GM18519 (cell line): ENCODE measurements around the gene CABLES1.

Source experiments
- ATAC-seq: cut with Tn5 transposase; IDR thresholded peaks from one replicate; pipeline ENCODE4 v1.9.1; 2021; ENCODE audit warnings: mild to moderate bottlenecking, moderate library complexity; ENCODE audit not compliant: unreplicated experiment, low FRiP score

The CABLES1 gene

DNA sequence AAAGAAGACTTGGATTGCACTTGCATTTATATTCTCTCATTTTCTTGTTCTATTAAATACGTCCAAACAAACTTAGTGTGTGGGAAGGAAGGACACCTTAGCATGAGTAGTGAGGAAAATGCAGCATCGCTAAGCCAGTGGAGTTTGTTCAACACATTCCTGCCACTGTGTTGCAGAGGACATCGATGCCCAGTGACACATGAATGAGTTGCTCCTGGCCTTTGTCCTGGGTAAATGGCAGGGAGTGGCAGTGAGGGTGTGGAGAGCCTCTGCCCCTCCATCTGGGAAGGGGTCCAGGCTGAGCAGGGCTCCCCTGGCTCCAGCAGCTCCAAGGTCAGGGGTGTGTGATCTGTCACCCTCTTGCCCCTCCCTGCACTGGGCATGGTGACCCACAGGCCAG, 75.9 kb downstream of the CABLES1 start:
- no peak for ATAC-seq

DNA sequence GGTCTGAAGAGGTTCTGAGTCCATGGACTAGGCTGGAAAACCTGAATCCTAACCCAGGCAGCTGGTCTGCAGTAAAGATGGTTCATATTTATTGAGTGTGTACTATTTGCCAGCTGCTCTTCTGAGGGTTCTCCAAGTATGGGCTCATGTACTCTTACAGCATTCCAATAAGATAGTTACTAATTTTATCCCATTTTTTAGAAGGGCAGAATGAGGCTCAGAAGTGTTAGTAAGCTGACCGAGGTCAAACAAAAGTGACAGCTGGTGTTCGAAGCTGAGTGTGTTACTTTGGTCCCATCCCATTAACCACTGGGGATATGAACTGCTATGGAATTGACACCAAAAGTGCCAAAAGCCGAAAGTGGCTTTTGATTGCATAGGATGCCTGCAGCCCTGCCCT, 76.9 kb downstream of the CABLES1 start:
- ATAC-seq: no peak

DNA sequence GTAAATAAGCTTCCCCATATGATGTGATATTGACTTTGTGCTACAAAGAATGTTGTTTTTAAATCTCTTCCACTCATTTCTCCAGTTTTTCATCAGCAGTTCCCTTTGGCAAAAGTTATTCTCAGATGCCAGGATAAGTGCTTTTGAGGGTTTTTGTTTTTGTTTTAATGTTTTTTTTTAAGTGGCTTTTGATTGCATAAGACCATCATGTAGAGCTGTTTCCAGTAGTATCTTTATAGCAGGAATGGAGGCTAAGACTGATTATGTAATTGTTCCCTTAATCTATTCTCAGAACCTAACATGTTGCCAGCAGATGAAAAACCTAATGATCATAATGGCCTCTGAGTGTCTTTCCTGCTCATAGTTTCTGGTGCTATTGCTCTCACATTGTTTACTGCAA, 77.9 kb downstream of the CABLES1 start:
- no peak for ATAC-seq

DNA sequence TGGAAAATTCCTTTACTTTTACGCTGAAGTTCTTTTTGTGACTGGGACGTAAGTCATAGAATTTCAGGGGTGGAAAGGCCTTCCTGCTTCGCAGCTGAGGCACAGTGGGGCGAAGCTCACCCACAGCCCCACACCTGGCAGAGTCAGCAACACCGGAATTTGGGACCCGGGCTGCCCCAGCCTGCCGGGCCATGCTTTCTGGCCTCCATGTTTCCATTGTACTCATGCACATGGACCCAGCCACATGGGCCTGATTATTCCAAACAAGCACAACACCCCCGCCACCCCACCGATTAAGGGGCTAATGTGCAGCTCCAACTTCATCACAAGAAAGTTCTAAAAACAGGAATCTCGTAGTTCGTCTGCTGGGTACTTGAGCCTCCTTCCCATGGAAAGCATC, 82.5 kb downstream of the CABLES1 start:
- ATAC-seq: no peak

DNA sequence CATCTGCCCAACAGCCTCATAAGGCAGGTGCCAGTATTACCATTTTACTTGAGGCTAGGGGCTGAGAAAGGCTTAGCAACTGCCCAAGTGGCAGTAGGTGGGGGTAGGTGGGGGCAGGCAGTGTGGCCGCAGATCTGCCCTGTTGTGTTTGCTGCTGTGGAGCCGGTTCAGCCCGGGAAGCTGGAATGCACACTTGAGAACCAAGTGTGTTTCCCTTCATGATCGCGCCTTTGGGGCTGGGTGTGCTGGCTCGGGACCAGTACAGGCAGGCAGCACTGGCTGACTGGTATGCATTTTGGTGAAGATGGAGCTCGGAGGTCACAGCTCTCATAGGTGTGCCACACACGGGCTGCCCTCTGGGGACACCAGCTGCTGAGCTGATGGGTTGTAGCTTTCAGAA, 85.1 kb downstream of the CABLES1 start:
- ATAC-seq: no peak

DNA sequence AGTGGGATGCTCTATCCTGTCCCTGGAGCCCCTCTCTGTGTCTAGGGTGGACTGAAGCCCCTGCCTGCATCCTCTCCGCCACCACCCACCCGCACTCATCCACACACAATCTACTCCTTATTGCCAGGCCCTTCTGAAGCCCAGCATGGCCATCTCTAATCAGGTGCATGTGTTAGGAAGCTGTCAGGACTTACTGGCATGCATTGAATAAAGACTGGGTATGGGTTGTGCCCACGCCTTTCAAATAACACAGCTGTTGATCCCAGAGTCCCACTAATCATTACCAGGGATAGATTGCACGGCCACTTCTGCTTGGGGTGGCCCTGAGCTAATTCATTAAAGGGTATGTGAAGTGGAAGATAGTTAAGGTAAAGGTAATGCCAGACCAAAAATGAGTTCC, 88.4 kb downstream of the CABLES1 start:
- ATAC-seq: no peak

DNA sequence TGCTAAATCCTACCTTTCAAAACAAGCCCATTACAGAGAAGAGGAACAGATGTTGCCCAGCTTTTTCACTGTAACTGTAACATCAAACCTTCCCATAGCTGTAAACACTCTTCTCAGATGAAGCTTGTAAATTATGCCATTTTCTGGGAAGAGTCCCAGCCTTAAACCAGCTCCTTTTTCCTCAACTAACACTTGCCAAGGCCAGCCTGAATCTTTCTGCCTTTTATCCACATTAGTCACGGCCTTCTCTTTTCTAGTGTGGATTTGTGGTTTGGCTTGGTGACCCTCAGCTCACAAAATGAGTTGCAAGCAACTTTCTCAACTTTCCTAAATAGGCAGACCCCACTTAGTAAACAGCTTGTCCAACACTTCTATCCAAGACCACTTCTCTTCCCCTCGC, 90.2 kb downstream of the CABLES1 start:
- ATAC-seq: no peak

DNA sequence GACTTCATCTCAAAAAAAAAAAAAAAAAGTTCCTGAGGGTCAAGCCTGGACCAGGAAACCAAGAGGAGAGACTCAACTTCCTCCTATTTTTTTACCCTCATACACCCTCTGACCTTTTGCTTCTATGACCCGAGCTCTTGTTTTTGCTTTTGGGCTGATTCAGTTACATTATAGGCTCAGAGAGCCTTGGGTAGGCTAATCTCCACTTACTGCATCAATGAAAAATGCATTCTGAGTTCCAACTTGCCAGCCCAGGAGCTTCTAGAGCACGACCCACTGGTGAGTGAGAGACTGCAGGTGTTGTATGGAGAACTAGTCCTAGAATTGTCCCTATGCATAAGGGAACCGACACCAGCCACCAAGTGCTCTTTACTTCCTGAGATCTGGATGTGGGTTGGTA, 91.1 kb downstream of the CABLES1 start:
- no peak for ATAC-seq

DNA sequence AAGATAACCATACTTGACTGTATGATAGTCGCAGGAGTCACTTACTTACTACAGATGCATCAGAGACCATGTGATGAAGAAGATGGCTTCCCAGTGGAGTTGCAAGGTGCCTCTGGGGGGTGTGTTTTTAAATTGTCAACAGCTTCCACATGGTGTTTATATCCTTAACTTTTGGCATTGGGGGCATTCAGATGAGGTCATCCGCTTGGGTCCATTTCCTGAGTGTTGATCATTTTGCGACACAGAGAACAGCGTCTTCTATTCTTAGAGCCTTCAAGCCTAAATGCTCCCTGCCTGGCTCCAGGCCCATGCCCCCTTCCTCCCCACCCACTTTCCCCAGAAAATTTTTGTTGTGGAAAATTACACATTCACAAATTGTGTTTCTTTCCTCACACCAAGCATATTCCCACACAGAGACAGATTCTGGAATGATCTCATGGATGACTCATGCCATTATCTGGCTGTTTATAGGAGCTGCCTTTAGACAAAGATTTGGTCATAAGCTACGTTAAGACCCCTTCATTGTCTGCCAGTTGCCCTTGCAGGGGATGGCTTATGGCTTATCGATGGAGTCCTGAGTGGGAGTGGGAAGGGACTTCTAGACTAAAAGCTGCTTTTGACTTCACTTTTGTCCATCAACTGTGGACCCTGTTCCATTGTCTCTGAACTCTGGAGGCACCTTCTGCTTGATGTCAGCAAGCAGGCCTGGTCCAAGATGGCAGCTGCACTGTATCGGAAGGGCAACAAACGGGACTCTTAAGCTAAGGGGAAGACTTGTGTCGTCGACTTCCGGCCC, 91.8 kb downstream of the CABLES1 start:
- no peak for ATAC-seq

DNA sequence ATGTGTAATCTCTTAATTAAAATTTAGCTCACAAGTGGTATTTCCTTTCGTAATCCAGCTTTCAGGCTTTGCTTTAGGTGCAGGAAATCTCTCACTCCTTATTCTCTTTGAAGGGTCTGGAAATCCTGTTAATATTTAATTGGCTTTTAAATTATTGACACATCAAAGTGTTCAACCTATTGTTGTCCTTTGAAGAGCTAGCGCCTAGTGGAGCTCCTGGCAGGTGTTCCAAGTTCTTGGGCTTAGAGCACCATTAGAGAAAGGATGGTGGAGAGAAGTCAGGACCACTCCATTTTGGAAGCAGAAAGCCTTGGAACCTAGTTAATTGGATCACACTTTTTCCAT, 92.4 kb downstream of the CABLES1 start:
- no peak for ATAC-seq

DNA sequence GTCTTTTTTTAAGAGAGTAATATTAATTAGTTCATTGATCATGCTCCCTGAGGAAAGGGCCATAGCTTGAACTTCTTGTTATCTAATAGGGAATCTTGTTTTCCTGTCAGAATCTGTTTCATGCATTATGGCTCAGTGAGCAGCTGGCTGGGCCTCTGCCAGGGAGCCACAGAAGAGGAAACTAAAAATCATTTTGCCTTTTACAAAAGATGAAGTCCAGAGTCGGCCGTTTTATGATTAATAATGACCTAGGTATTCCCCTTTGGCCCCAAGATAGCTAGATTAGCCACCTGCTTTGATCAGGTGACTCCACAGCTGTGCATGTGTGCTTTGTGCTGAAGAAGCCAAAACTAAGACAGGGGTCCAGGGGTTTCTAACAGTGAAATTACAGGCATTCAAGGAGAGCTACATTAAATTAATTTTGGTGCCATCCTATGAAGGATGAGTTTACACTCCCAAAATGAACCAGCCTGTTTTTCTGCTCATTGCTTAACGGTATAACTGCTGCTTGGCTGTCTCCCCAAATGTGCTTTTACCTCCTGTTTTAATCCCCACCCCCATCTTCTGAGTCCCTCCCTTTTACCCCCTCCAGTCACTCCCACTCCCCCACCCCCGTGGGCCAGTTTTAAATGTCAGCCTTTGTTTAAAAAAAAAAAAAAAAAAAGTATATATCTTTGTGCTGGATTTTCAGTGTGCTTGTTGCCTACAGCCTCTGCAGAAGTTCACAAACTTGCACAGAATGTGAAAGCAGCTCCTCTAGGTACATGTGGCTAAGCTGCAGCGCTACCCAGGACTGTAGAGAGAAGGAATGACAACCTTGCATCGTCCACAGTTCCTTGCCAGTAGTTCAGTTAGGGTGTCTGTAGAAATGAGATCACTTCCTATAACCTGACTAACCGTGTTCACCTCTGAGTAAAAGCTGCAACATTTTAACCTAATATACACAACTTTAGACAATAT, 93.1 kb downstream of the CABLES1 start:
- ATAC-seq: peak; percentile 36

DNA sequence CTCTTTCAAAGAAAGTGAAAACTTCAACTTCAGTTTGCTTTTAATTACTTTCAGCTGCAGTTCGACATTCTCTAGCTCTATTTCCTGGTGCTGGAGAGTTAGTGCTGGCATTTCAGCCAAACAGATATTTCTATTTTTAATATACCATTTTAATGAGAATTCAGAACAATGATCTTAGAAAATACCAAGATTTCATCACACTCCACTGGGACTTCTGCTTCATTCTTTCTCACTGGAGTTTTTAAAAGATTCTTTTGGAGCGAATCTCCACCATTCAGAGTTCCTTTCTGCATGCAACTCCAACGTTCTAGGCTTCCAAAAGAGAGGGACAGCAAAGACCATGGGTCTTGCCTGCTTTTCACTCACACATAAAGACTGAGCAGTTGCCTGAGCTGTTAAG, 94.2 kb downstream of the CABLES1 start:
- no peak for ATAC-seq

DNA sequence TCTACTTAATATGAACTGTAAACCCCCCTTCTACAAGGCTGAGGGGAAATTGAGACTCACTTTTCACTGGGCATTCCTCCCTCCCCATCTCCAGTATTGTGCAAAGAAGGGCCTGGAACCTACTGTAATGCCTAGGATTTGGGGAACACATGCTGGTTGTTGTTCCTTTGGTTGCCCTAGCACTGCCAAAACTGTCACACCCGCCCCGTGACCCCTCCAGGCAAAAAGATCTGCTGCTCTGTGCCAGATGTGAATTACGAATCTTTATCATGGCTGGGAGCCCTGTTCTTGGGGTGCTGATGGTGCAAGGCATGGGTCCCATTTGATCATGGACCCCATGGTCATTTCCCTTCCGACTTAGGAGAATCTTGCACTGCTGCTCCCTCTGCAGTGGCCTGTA, 95.4 kb downstream of the CABLES1 start:
- ATAC-seq: no peak

DNA sequence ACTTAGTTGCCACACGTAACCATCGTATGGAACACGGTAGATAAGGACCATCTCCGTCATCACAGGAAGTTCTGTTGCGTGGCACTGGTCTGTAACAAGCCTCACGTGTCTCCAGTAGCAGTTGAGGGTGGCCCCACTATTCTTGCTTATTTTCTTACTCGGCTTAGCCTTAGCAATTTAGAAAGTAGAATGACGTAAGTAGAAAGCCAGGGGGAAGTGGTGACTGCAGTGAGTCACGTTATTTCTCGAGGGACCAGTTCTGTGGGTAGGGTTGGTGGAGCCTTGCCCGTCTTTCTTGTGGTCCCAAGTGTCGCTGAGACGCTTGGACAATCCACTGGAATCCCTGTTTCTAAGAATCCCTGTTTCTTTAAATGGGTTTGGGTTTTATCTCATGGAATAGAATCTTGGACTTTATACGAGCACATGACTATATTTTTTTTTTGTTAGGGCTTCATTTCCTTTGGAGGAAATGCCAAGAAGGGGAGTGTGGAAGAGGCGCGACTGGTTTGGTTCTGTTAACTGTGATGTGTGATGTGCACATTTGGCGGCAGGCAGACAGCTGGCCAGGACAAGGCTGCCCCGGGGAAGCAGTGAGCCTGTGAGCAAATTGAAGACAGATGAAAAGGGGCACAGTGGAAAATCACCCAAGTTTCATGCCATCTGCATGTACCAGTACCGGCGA, 96.2 kb downstream of the CABLES1 start:
- ATAC-seq: peak; percentile 79

DNA sequence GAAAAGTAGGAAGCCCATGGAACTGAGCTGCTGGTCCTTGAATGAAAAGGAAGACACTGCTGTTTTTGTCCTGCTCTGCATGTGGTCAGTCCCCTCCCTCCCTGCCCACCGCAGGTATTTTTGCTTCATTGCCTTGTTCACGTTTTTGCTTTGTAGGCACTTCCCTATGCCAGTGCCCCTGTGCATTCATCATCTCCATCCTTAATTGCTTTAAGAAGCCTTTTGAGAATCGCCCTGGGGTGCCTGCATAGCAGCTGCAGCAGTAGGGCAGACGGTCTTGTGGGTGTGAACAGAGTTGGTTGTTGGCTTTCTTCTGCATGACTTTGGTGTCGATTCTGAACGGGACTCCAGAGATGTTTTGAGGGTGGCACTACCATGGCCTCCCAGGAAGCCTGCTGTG, 97.0 kb downstream of the CABLES1 start:
- no peak for ATAC-seq

DNA sequence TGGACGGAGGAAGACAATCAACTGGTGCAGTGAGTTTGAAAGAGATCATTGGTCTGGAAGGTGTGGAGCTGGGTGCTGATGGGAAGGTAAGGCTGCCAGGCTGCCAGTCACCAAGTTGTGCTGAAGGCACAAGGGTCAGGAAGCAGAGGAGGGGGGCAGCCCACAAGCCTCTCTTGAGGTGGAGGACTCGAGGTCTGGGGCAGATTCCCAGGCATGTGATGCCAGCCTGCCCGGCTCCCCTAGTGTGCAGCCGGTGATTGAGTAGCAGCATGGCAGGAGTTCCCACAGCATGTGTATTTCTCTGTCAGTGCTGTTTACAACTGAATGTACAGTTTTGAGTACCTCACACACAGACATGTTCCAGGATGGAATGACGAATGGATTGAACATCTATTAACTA, 99.3 kb downstream of the CABLES1 start:
- ATAC-seq: no peak

DNA sequence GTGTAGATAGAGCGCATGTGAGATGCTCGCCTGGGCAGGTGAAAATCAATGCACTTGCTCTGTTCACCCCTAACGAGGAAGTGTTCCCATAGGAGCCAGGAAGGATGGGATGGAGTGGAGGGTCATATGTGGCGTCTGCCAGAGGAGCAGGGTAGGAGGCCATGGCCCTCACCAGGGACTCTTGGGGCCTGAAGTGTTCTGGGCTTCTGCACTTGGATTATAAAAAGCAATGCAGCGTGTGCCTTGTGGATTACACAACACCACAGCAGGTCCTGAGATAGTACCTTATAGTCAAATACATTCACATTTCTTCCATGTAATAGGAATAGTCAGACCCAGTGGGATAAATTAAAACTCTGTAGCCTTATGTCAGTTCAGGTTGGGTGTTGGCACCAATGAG, 100.1 kb downstream of the CABLES1 start:
- no peak for ATAC-seq

DNA sequence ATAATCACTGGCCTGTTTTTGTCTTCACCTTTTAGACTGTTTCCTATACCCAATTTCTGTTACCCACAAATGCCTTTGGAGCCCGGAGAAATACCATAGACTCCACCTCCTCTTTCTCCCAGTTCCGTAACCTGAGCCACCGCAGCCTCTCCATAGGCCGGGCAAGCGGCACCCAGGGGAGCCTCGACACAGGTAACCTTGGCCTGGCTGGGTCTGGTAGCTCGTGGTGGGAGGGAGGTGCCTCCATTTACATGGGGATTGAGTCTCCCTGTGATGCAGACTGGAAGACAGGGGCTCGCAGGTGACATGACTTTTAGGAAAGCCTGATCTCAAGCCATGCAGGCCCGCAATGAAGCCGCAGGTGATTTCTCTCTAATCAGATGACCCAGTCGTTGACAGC, 100.6 kb downstream of the CABLES1 start:
- ATAC-seq: no peak

DNA sequence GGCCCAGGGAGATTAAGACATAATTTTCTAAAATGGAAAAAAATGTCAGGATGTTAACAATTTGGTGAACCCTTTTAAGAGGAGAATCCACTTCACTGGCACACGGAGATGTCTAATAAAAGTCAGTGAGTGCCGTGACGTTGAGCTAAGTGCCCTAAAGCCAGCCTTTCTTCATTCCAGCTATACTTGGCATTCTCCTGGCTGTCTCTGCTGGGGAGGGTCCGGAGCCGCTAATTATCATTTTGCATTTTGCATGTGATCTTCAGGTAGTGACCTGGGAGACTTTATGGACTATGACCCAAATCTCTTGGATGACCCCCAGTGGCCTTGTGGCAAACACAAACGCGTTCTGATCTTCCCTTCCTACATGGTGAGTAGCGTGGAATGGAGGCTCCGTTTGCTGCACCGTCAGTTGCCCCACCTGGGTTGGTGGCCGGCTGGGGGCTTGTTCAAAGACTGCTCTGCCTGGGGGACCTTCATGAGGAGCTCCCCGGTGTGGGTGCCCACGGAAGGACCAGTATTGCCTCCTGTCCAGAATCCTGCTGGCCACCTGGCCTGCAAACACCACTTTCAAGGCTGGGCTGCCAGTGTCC, 101.7 kb downstream of the CABLES1 start:
- ATAC-seq: no peak

DNA sequence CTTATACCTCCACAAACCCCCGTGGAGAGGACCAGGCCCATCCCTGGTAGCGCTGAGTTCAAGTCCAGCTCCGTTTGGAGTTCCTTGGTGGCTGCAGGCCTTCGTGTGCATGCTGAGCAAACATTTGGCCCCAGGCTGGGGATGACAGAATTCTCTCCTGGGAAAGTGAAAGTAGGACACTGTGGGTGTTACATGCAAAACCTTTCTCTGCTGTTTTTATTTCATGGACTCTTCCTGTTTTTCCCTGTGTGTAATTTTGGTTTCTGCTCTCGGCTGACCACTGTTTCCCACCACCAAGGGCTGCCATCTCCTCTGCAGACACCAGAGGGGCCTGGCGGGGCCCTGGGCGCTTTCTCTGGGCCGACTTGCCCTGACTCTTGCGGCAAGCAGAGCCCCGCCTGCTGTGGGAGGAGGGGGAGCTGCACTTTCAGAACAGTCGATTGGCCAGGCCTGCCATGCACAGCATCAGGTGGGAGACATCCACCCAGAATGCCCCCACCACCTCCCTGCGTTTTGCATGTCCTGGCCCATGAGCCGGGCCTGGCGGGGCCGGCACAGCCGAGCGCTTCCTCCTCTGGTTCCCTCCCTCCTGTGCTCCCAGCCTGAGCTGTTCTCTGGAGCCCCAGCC, 102.4 kb downstream of the CABLES1 start:
- ATAC-seq: peak; percentile 50
